ENCODE measurements around the gene ST8SIA1. TPM values are rescaled to one million over a fixed set of nuclear protein-coding genes. Genes with fewer than 3 reads are reported as not detected.

ST8SIA1 gene
- total RNA-seq, 1 experiment from 2014 or later, result not detected

DNA sequence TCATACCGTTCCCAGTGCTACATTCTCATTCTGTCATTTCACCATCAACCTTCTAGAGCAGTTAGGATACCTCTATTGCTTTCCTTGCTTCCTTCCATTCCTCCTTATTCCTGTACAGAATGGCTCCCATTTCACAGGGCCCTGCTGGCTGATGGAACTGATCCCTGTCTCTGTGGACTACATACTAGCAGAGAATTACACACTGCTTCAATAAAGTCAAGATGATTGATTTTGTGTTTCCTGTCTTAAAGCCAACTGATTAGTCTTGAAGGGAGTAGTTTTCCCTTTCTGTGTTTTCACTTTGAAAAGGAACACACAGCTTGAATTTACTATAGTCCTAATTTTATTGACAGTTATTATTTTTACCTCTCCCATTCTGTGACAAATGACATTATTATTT is 130.1 kb downstream of the ST8SIA1 start (continued):
- TF ChIP-seq, protein P1, sequence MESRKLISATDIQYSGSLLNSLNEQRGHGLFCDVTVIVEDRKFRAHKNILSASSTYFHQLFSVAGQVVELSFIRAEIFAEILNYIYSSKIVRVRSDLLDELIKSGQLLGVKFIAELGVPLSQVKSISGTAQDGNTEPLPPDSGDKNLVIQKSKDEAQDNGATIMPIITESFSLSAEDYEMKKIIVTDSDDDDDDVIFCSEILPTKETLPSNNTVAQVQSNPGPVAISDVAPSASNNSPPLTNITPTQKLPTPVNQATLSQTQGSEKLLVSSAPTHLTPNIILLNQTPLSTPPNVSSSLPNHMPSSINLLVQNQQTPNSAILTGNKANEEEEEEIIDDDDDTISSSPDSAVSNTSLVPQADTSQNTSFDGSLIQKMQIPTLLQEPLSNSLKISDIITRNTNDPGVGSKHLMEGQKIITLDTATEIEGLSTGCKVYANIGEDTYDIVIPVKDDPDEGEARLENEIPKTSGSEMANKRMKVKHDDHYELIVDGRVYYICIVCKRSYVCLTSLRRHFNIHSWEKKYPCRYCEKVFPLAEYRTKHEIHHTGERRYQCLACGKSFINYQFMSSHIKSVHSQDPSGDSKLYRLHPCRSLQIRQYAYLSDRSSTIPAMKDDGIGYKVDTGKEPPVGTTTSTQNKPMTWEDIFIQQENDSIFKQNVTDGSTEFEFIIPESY (IDR thresholded peaks at IDR 0.05; ENCODE audit: extremely low read depth, insufficient replicate concordance, low read length), result no peak
- TF ChIP-seq ELF1 (IDR thresholded peaks at IDR 0.05; ENCODE audit: borderline replicate concordance, low read depth) (no peak), YY1 (IDR thresholded peaks at IDR 0.05; ENCODE audit: extremely low read depth, insufficient replicate concordance, low read depth, low read length) (no peak), SP1 (IDR thresholded peaks at IDR 0.05; ENCODE audit: low read depth) (no peak), EGR1 (IDR thresholded peaks at IDR 0.05; ENCODE audit: low read depth) (no peak)

DNA sequence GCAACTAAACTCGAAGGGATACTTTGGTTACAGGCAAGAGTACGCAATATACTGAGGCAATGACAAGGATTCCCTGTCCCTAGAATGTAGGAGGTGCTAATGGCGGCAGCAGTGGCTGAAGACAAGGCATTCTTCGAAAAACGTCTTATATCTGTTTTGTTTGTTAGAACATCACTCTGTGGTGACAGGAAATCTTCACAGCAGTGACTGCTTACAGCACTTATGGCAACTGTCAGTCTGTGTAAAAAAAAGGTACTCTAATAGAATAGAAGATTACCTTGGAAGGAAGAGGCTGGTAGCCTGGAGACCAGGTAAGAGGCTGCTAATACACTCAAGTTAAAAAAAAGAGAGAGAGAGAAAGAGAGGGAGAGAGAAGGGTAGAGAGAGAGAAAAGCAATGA is 131.7 kb downstream of the ST8SIA1 start:
- Histone ChIP-seq H3K4me3 (replicated peaks in 1 of 2; ENCODE audit: low read depth in 1 of 2, low read length in 2 of 2) (no peak overlapping the region), H3K9me3 (ENCODE audit: control insufficient read depth in 1 of 2, insufficient read depth in 1 of 2, low read depth in 1 of 2, low read length in 2 of 2) (no peaks in the 10 kb centered on the region), H3K4me2 (ENCODE audit: low read length) (no peak overlapping the region), H3K27ac (ENCODE audit: low read depth, low read length) (no peak overlapping the region), H3K9ac (ENCODE audit: low read length) (no peak overlapping the region), H3K79me2 (ENCODE audit: insufficient read depth, low read length) (no peaks in the 10 kb centered on the region), H3K9me2 (ENCODE audit: insufficient read depth) (no peaks in the 10 kb centered on the region), H3K4me1 (ENCODE audit: control insufficient read depth in 1 of 2, insufficient read depth in 2 of 2, low read length in 2 of 2) (no peaks in the 10 kb centered on the region), H2AFZ (ENCODE audit: low read depth, low read length, poor library complexity, severe bottlenecking) (no peak overlapping the region), H4K20me1 (ENCODE audit: insufficient read depth) (no peaks in the 10 kb centered on the region), H3K36me3 (ENCODE audit: control insufficient read depth in 1 of 2, insufficient read depth in 2 of 2, low read length in 2 of 2) (no peaks in the 10 kb centered on the region), H3K27me3 (ENCODE audit: insufficient read depth, low read length) (no peaks in the 10 kb centered on the region)
- no TSS peak for BruUV-seq (replicated peaks)
- ChIA-PET POLR2A (no interaction called here), CTCF (no interaction called here), RAD21 (ENCODE audit: low non-redundant PET in 1 of 2, low total read pairs in 2 of 2, uncharacterized antibody in 2 of 2, unreplicated experiment in 2 of 2) (no interaction called here)
- DNase-seq (ENCODE audit: low read depth, low spot score), result no peak
- no peak for ATAC-seq
- intact Hi-C loops (cut with micrococcal nuclease), result no loop called here
- TF ChIP-seq ZNF274 (IDR thresholded peaks at IDR 0.05; ENCODE audit: low read depth, low read length), result no peak
- no peak for TF ChIP-seq SIN3A (IDR thresholded peaks at IDR 0.05; ENCODE audit: low read depth)
- TF ChIP-seq, protein P2, sequence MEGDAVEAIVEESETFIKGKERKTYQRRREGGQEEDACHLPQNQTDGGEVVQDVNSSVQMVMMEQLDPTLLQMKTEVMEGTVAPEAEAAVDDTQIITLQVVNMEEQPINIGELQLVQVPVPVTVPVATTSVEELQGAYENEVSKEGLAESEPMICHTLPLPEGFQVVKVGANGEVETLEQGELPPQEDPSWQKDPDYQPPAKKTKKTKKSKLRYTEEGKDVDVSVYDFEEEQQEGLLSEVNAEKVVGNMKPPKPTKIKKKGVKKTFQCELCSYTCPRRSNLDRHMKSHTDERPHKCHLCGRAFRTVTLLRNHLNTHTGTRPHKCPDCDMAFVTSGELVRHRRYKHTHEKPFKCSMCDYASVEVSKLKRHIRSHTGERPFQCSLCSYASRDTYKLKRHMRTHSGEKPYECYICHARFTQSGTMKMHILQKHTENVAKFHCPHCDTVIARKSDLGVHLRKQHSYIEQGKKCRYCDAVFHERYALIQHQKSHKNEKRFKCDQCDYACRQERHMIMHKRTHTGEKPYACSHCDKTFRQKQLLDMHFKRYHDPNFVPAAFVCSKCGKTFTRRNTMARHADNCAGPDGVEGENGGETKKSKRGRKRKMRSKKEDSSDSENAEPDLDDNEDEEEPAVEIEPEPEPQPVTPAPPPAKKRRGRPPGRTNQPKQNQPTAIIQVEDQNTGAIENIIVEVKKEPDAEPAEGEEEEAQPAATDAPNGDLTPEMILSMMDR (IDR thresholded peaks at IDR 0.05 in 2 of 3, conservative IDR thresholded peaks at IDR 0.05 in 1 of 3; ENCODE audit: borderline replicate concordance in 1 of 3, insufficient read depth in 1 of 3, low read depth in 2 of 3, low read length in 2 of 3), result no peak
- no peak for TF ChIP-seq TCF7L2 (IDR thresholded peaks at IDR 0.05; ENCODE audit: borderline replicate concordance, extremely low read depth, insufficient read depth, insufficient read length)
- TF ChIP-seq YY1 (IDR thresholded peaks at IDR 0.05; ENCODE audit: extremely low read depth, insufficient replicate concordance, low read depth, low read length), result no peak
- TF ChIP-seq, protein P3, sequence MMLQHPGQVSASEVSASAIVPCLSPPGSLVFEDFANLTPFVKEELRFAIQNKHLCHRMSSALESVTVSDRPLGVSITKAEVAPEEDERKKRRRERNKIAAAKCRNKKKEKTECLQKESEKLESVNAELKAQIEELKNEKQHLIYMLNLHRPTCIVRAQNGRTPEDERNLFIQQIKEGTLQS (IDR thresholded peaks at IDR 0.05), result no peak
- no peak for TF ChIP-seq SP1 (IDR thresholded peaks at IDR 0.05; ENCODE audit: low read depth)
- TF ChIP-seq FOSL1 (IDR thresholded peaks at IDR 0.05; ENCODE audit: low read depth), result no peak
- TF ChIP-seq CBX3 (IDR thresholded peaks at IDR 0.05; ENCODE audit: low read depth), result no peak
- TF ChIP-seq POLR2AphosphoS5 (IDR thresholded peaks at IDR 0.05; ENCODE audit: low read depth, low read length), result no peak
- no peak for TF ChIP-seq EGR1 (IDR thresholded peaks at IDR 0.05; ENCODE audit: low read depth)
- no peak for TF ChIP-seq RAD21 (IDR thresholded peaks at IDR 0.05; ENCODE audit: low read depth)
- no peak for TF ChIP-seq JUND (IDR thresholded peaks at IDR 0.05)
- no peak for TF ChIP-seq SRF (IDR thresholded peaks at IDR 0.05; ENCODE audit: low read depth)
- no peak for TF ChIP-seq ELF1 (IDR thresholded peaks at IDR 0.05; ENCODE audit: borderline replicate concordance, low read depth)
- TF ChIP-seq, protein P4, sequence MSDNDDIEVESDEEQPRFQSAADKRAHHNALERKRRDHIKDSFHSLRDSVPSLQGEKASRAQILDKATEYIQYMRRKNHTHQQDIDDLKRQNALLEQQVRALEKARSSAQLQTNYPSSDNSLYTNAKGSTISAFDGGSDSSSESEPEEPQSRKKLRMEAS (IDR thresholded peaks at IDR 0.05), result no peak
- TF ChIP-seq, protein P1 (IDR thresholded peaks at IDR 0.05; ENCODE audit: extremely low read depth, insufficient replicate concordance, low read length), result no peak
